HEK293T (cell line): ENCODE data around the gene TMEM256.

Experiments
- ARNT ChIP-seq: fragments of 450-650 bp; IDR thresholded peaks from 2 replicates; pipeline ENCODE4 v1.6.1; 2017; ENCODE audit warnings: mild to moderate bottlenecking
- CTBP1 ChIP-seq: fragments of 450-650 bp; IDR thresholded peaks from 2 replicates; pipeline ENCODE4 v1.6.1; 2016; ENCODE audit warnings: borderline replicate concordance
- ELF4 ChIP-seq: fragments of 450-650 bp; IDR thresholded peaks from 2 replicates; pipeline ENCODE4 v1.6.1; 2017; ENCODE audit warnings: antibody characterized with exemption
- FOXA1 ChIP-seq: fragments of 450-650 bp; IDR thresholded peaks from 2 replicates; pipeline ENCODE4 v1.6.1; 2016; ENCODE audit warnings: mild to moderate bottlenecking
- FOXM1 ChIP-seq: fragments of 450-650 bp; IDR thresholded peaks from 2 replicates; pipeline ENCODE4 v1.6.1; 2017; ENCODE audit warnings: mild to moderate bottlenecking, borderline replicate concordance
- HDGF ChIP-seq: fragments of 450-650 bp; IDR thresholded peaks from 2 replicates; pipeline ENCODE4 v1.6.1; 2017; ENCODE audit warnings: antibody characterized with exemption, borderline replicate concordance
- PKNOX1 ChIP-seq: fragments of 450-650 bp; IDR thresholded peaks from 2 replicates; pipeline ENCODE4 v1.6.1; 2016
- SP1 ChIP-seq: fragments of 450-650 bp; IDR thresholded peaks from 2 replicates; pipeline ENCODE4 v1.6.1; 2017
- TARDBP ChIP-seq: fragments of 450-650 bp; IDR thresholded peaks from 2 replicates; pipeline ENCODE4 v1.6.1; 2016

GRCh38 chr17:7435676-7436555 is 32.0 kb upstream of the TMEM256 start:
- TF ChIP-seq SP1 (no peak), ELF4 (no peak), FOXA1 (no peak), FOXM1 (no peak), CTBP1 (no peak), ARNT (no peak), HDGF (no peak), PKNOX1 (peak; percentile 15; the same call in 1 of the 2 replicates), TARDBP (no peak)
